Activated T-cell treated with anti-CD3 and anti-CD28 coated beads for 4 hours (primary cell): ENCODE results near the gene TMEM19.

Experiments
- DNase-seq: peaks from one replicate; pipeline ENCODE4 v3.0.0-alpha.2; 2020

Gene TMEM19

DNA sequence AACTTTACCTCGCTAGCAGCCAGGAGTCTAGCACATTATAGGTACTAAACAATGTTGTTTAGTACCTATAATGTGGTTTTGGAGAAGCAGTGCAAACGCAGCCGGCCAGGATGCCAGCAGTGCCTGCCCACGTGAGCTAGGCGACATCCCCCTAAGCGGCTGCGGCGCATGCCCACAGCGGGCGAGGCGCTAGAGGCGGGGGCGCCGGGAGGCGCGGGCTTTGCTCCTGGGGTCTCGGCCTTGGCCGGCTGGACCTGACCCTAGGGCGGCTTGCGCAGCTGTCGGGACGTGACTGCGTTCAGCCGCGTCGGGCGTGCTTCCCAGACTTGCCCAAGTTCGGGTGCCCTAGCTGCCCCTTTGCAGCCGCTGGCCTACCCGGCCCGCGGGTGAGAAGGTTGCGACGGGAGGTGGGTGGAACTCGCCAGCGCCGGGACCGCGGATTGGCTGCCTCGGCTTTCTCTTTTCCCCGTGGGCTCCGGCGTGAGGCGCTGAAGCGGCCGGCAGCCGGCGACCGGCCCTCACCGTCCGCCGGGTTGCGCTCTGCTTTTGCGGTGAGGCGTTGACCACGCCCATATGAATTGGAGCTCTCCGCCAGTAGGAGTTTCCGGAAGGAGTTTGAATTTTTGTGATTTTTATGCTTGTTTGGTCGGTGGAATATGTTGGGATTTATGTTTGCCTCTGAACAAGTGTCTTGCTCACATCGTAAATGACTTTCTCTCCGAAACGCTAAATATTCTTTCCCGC lies at the start of gene TMEM19:
Gene TMEM19 (plus strand): TSS at position 169 of the 744 bp plus-strand sequence. CDS start 599 bp downstream, outside the sequence.
- peak; percentile 73 for DNase-seq

DNA sequence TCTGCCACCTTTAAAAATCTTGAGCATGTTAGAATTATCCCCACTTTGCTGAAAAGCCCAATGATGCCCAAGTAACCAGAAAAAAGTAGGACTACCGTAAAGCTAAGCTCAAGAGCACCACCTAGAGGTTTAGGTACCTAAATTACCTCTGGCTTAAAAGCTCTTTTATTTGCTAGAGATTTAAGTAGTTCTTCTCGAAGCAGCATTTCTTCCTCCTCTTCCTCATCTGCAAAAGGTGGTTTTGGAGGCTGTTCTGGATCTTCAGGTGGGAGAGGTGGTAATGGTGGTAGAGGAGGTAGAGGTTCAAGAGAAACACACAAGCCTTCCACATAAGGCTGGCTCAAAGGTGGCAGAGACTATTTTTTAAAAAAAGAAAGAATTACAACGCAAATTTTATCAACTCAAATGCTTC lies 49.2 kb upstream of the TMEM19 start:
- no peak for DNase-seq

- no peak for DNase-seq
Measured at GRCh38 chr12:71638499-71638898, 47.4 kb upstream of the TMEM19 start.

- DNase-seq, result no peak
Measured at GRCh38 chr12:71639341-71639760, 46.5 kb upstream of the TMEM19 start.

DNA sequence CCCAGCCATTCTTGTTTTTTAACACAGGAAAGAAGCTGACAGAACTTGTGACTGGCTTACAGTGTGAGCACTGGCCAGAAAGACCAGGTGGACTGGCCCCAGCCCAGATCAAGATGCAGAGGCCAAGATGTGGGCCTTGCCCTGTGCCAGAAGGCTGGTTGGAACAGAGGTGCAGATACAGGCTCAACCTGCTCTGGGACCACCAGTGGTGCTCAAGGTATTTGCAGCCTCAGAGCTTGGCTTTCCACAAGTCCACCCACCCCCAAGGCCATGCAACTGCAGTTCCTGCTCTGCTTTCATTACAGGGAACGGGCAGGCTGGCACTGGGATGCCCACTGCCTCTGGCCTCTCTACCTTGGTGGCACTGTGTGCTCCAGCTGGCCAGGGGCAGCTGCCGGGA lies 45.6 kb upstream of the TMEM19 start:
- DNase-seq, result no peak

GRCh38 chr12:71641390-71641789 lies 44.5 kb upstream of the TMEM19 start:
- DNase-seq, result no peak

DNA sequence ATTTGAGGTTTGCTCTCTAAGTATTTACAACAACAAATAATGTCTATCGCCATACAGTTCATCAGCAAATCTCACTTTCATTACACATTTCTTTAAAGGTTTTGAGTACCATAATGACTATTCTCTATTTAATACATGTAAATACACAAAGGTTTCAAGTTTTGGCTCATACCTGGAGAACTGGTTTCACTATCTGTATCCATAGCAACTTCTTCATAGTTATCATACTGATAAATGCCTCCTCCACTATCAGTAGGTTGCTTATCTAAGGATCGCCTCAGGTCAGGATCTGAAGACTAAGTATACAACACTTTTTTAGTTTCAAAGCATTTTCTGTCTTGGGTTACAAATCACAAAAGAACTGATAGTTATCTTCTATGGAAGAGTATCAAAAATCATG lies 43.6 kb upstream of the TMEM19 start:
- no peak for DNase-seq

DNA sequence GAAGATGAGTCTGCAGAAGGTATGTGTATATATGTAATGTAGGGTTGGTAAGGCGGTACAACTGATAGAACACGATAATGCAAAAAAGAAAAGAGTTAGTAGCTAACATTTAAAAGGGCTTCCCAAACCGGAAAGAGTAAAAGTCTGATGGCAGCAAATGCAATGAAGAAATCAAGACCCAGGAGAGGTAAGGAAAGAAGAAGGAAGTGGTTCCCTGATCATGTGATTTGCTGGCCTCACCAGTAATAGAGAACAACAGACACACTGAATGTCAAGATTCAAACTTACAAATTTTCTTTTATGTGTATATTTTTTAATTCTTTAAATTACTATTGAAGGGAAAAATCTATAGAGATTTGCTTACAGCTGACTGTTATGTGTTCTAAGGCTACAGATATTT lies 40.6 kb upstream of the TMEM19 start:
- DNase-seq, result no peak

DNA sequence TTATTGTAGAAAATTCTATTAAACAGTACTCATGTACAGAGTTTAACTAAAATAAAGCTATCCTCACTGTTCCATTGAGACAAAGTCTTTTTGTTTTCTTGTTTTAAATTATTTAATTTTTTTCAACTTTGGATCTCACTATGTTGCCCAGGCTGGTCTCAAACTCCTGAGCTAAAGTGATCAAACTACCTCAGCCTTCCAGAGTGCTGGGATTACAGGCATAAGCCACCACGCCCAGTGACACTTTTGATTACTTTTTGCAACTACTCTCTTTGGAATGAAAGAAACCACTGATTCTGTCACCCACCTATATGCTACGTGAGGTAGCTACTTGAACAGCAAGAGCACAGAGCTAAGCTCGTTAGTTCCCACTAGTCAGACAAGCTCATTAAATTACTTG lies 39.4 kb upstream of the TMEM19 start:
- no peak for DNase-seq

DNA sequence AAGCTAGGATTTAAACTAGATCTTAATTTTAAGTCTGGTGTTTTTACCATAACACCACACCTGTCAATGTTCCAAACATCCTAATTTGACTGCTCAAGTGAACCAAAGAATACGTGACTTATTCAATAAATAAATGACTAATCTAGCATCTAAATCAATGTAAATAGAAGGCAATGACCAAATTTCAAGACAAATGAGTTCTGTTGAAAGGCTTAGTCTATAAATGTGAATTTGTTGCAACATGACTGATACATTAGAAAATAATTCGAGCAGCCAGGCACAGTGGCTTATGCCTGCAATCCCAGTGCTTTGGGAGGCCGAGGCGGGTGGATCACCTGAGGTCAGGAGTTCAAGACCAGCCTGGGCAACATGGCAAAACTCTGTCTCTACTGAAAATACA lies 37.3 kb upstream of the TMEM19 start:
- no peak for DNase-seq

GRCh38 chr12:71649401-71649800 lies 36.5 kb upstream of the TMEM19 start:
- DNase-seq, result no peak

GRCh38 chr12:71652656-71653055 lies 33.2 kb upstream of the TMEM19 start:
- no peak for DNase-seq

DNA sequence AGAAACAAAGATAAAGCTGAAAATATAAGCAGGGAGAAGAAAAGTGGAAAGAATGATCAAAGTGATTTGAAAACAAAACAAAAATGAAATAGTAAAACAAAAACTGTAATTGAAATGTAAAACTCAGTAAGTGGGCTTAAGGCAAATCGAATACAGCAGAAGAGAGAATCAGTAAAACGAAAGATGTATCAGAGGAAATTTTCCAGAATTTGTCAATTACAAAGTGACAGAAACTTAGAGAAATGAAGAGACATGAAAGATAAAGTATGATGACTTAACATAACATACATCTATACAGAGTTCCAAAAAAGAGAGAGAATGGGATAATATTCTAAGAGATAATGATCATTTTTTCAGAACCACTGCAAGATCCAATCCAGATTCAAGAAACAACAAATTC lies 32.7 kb upstream of the TMEM19 start:
- no peak for DNase-seq

- no peak for DNase-seq
Measured at GRCh38 chr12:71654200-71654599, 31.7 kb upstream of the TMEM19 start.

DNA sequence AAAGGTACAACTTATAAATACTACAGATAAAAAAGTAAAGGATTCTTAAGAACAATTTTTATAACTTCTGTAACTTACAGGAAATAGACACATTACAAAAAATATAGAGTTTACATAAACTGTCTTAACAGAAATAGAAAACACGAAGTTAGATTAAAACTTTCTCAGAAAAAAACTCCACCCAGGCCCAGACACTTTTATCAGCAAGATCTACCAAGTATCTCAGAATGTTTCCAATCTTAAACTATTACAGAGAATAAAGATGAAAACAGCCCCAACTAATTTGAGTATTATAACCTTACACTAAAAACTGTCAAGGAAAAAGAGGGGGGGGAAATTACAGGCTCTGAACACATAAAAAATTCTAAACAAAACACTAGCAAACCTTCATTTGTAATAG lies 30.4 kb upstream of the TMEM19 start:
- DNase-seq, result no peak

DNA sequence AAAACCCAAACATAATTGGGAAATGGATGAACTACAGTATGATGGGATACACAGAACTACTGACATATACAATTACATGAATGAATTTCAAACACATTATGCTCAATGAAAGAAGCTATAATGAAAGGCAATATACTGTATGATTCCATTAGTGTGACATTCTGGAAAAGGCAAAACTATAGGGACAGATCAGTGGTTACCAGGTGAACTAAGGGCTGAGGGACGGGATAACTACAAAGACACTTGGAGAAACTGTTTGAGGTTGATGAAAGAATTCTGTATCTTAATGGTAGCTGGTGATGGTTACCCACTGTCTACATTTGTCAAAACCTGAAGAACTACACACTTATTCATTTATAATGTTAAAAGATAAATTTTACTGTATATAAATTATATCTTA lies 30.0 kb upstream of the TMEM19 start:
- no peak for DNase-seq

GRCh38 chr12:71656740-71657139 lies 29.1 kb upstream of the TMEM19 start:
- DNase-seq, result no peak

GRCh38 chr12:71661977-71662530 lies 23.8 kb upstream of the TMEM19 start:
- no peak for DNase-seq

DNA sequence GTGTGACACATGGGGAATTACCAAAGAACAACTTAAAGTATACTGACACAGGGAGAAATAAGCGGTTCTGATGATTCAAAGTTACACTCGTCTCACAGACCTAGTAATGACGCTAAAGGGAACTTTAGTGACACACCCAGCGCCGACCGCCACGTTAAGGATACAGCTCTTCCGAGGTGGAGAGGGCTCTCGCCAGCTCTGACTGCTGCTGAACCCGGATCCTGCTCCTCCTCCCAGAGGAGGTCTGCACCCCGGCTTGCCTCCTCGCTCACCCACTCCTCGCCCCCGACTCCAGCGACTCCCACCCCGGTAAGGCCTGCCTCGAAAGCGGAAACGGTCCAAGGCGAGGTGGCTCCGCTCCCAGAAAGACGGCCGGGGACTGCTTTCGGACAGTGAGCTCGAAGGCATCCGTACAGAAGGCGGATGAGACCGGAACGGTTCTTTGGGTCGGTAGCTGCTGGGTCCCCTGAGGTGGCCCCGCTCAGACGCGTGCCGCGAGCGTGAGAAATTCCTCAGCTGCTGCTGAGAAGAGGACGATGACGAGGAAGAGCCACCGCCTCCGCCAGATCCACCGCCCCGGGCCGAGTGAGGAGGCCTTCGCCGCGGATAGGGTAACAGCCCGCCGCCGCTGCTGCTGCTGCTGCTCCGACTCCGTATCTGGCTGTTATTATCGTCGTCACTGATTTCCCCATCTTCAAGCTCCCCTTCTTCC lies 22.9 kb upstream of the TMEM19 start:
- peak; percentile 56 for DNase-seq

- DNase-seq, result peak; percentile 81
Measured at GRCh38 chr12:71663561-71664410, 22.1 kb upstream of the TMEM19 start, which contains the start of the genes THAP2 and ZFC3H1. TSS of gene THAP2 (plus strand) at chr12:71664301. CDS start at chr12:71664510, 209 bp downstream. TSS of gene ZFC3H1 (minus strand) at chr12:71663848. CDS start at chr12:71663610, 238 bp downstream.

GRCh38 chr12:71664411-71665089 lies 21.3 kb upstream of the TMEM19 start:
- no peak for DNase-seq

GRCh38 chr12:71665090-71665463 lies 20.8 kb upstream of the TMEM19 start:
- no peak for DNase-seq
